ENCODE data around the gene SBSN. TPM values are rescaled to one million over a fixed set of nuclear protein-coding genes. Genes with fewer than 3 reads are reported as not detected.

The SBSN gene
- total RNA-seq, 6 experiments from 2014 or later: 1.6 to 3.3 (median 2.0) TPM

DNA sequence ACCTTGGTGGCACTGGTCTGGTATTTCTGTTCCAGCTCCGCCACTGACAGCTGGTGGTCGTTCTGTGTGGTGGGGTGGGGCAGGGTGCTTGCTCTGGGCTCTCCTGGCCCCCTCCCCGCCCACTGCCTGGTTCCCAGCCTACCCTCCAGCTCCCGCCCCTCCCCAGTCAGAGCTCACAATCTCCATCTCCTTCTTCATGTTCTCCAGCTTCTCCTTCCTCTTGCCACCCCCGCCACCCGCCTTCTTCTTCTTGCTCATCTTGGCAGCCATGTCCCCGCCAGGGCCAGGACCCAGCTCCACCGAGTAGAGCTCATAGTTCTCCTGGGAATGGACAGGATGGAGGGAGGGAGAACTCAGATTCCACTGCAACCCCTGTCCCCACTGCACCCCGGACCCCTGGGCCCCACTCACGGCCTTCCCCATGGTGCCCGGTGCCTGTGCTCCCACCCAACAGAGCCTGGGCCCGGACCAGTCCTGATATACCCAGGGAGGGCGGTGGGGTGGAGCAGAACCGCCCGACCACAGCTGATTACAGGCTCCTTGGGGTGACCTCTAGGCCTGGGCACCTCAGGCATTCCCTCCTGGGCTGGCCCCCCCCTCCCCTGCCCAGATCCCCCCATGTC lies 35.2 kb upstream of the SBSN start, which contains the start of gene ATP4A:
TSS of gene ATP4A (minus strand) at position 452 of the 623 bp plus-strand sequence. CDS start at position 423, 29 bp downstream.
- Mint-ChIP-seq H3K27me3 (ENCODE audit: insufficient read depth) (peaks cover 47% of the 10 kb centered on the region), H3K36me3 (ENCODE audit: low read depth) (no peaks in the 10 kb centered on the region), H3K9me3 (no peaks in the 10 kb centered on the region), H3K4me1 (ENCODE audit: low read depth) (no peaks in the 10 kb centered on the region), H3K27ac (no peak within 1 kb of the TSS), H3K4me3 (no peak within 1 kb of the TSS)
- DNase-seq: no peak
- TF ChIP-seq, protein P1, sequence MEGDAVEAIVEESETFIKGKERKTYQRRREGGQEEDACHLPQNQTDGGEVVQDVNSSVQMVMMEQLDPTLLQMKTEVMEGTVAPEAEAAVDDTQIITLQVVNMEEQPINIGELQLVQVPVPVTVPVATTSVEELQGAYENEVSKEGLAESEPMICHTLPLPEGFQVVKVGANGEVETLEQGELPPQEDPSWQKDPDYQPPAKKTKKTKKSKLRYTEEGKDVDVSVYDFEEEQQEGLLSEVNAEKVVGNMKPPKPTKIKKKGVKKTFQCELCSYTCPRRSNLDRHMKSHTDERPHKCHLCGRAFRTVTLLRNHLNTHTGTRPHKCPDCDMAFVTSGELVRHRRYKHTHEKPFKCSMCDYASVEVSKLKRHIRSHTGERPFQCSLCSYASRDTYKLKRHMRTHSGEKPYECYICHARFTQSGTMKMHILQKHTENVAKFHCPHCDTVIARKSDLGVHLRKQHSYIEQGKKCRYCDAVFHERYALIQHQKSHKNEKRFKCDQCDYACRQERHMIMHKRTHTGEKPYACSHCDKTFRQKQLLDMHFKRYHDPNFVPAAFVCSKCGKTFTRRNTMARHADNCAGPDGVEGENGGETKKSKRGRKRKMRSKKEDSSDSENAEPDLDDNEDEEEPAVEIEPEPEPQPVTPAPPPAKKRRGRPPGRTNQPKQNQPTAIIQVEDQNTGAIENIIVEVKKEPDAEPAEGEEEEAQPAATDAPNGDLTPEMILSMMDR (IDR thresholded peaks at IDR 0.05): no peak

DNA sequence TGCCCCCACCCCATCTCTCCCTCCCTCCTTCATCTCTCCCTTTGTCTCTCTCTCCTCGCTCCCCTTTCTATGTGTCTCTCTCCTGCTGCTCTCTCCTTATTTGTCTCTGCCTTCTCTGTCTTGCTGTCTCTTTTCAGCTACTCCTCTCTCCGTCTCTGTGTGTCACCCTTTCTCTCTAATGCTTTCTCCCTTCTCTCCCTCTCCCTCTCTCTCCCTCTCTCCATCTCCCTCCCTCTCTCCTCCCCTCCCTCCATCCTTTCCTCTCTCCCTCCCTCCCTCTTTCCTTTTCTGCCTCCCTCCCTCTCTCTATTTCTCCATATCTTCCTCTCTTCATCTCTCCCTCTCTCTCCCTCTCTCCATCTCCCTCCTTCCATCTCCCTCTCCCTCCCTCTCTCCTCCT lies 34.7 kb upstream of the SBSN start:
- Mint-ChIP-seq H3K36me3 (ENCODE audit: low read depth) (no peaks in the 10 kb centered on the region), H3K4me1 (ENCODE audit: low read depth) (no peaks in the 10 kb centered on the region), H3K27me3 (ENCODE audit: insufficient read depth) (peaks cover 47% of the 10 kb centered on the region), H3K27ac (no peak overlapping the region), H3K4me3 (no peak overlapping the region), H3K9me3 (no peaks in the 10 kb centered on the region)
- no peak for DNase-seq
- TF ChIP-seq, protein P1 (IDR thresholded peaks at IDR 0.05): no peak

DNA sequence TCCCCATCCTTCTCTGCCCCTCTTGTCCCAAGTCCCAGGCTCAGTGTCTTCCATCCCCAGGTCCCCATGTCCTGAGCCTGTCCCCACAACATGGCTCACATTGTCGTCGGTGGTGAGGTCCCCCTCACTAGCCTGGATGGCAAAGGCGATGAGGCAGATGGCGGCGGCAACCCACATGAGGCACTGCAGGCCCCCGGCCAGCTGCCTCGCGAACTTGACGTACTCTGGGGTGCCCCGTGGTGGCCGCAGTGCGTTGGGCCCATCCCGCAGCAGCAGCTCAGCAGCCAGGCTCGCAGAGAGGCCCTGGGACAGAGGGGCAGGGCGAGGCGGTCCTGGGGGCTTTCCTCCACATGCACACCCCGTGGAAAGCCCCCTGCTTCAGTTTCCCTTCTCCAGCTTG lies 34.2 kb upstream of the SBSN start:
- TF ChIP-seq, protein P1 (IDR thresholded peaks at IDR 0.05): no peak
- no peak for DNase-seq
- Mint-ChIP-seq H3K9me3 (no peaks in the 10 kb centered on the region), H3K4me1 (ENCODE audit: low read depth) (no peaks in the 10 kb centered on the region), H3K36me3 (ENCODE audit: low read depth) (no peaks in the 10 kb centered on the region), H3K4me3 (no peak overlapping the region), H3K27ac (no peak overlapping the region), H3K27me3 (ENCODE audit: insufficient read depth) (peaks cover 45% of the 10 kb centered on the region)

- H3K27ac Mint-ChIP-seq: no peak overlapping the region
- TF ChIP-seq, protein P1 (IDR thresholded peaks at IDR 0.05): no peak
- H3K9me3 Mint-ChIP-seq: no peaks in the 10 kb centered on the region
- no peaks in the 10 kb centered on the region for H3K4me1 Mint-ChIP-seq (ENCODE audit: low read depth)
- no peak overlapping the region for H3K4me3 Mint-ChIP-seq
- no peak for DNase-seq
- H3K36me3 Mint-ChIP-seq (ENCODE audit: low read depth): no peaks in the 10 kb centered on the region
- H3K27me3 Mint-ChIP-seq (ENCODE audit: insufficient read depth): peaks cover 45% of the 10 kb centered on the region
These were observed 33.3 kb upstream of the SBSN start for GRCh38 chr19:35561436-35561835.

DNA sequence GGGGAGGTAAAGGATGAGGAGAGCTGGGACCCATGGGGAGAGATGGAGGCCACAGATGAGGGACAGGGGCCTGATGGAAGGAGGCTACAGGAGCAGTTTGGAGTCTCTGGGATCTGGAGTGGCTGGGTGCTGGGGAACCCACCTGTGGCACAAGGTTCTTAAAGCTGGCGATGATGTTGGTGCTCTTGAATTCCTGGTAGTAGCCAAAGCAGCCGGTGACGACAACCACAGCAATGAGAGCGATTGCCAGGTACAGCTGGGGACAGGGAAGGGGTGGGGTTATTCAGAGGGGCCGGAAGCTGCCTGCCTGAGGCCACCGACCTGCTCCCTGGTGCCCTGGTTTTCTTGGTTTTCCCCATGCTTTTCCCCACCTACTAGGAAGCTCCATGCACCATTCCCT lies 32.6 kb upstream of the SBSN start:
- Mint-ChIP-seq H3K36me3 (ENCODE audit: low read depth) (no peaks in the 10 kb centered on the region), H3K4me3 (no peak overlapping the region), H3K4me1 (ENCODE audit: low read depth) (no peaks in the 10 kb centered on the region), H3K9me3 (no peaks in the 10 kb centered on the region), H3K27ac (no peak overlapping the region), H3K27me3 (ENCODE audit: insufficient read depth) (peaks cover 46% of the 10 kb centered on the region)
- TF ChIP-seq, protein P1 (IDR thresholded peaks at IDR 0.05): no peak
- no peak for DNase-seq

Data from HFFc6 (cell line).